CD4-positive, alpha-beta T cell (primary cell): Measurements from ENCODE around the gene GNPTAB. TPM values are rescaled to one million over a fixed set of nuclear protein-coding genes. Genes with fewer than 3 reads are reported as not detected.

Experiments used
- ATAC-seq: fragments of 200-7000 bp; cut with Tn5 transposase; one replicate; pipeline ENCODE4 v1.10.0; 2022; ENCODE audit warnings: mild to moderate bottlenecking; ENCODE audit not compliant: poor library complexity
- CTCF ChIA-PET: fragments of 350-600 bp; sonication (Branson Sonifier 250); formaldehyde crosslinking; loops from one replicate; lab custom pipeline; 2021; ENCODE audit warnings: antibody characterized with exemption, inconsistent platforms; lab: Charles Lee
- POLR2A ChIA-PET: fragments of 350-600 bp; sonication (Branson Sonifier 250); formaldehyde crosslinking; loops from one replicate; lab custom pipeline; 2021; ENCODE audit warnings: antibody characterized with exemption, inconsistent platforms; lab: Charles Lee
- DNase-seq, 14 experiments: peaks; one replicate each; pipeline ENCODE4 v3.0.0-alpha.2; 2013 to 2020; ENCODE audit warnings: mixed read lengths in 2 of 14
- H3K27ac ChIP-seq, 2 donors: one replicate each; pipeline versions ENCODE4 v1.5.1 to v1.7.0; 2013; ENCODE audit warnings: low read length in 2 of 2, low read depth in 1 of 2, mild to moderate bottlenecking in 1 of 2
- H3K27me3 ChIP-seq, 2 experiments: 1 replicate in 1 of 2; 2 replicates in 1 of 2; pipeline versions ENCODE4 v1.6.1 to v1.7.0; 2013; ENCODE audit warnings: low read length in 2 of 2, control low read depth in 1 of 2, mild to moderate bottlenecking in 1 of 2, moderate library complexity in 1 of 2; ENCODE audit not compliant: insufficient read depth in 2 of 2, control insufficient read depth in 1 of 2
- H3K36me3 ChIP-seq: one replicate; pipeline ENCODE4 v1.6.1; 2013; ENCODE audit warnings: low read length, control low read depth; ENCODE audit not compliant: insufficient read depth
- H3K4me1 ChIP-seq: one replicate; pipeline ENCODE4 v1.6.1; 2013; ENCODE audit warnings: low read length, control low read depth; ENCODE audit not compliant: insufficient read depth
- H3K4me3 ChIP-seq: one replicate; pipeline ENCODE4 v1.5.1; 2013; ENCODE audit warnings: mild to moderate bottlenecking, low read length, moderate library complexity
- H3K9me3 ChIP-seq, 2 experiments: 1 replicate in 1 of 2; 2 replicates in 1 of 2; pipeline versions ENCODE4 v1.6.1 to v1.7.0; 2013; ENCODE audit warnings: low read length in 2 of 2, mild to moderate bottlenecking in 2 of 2, control low read depth in 1 of 2, moderate library complexity in 1 of 2; ENCODE audit not compliant: control insufficient read depth in 1 of 2, insufficient read depth in 1 of 2
- H3K27ac Mint-ChIP-seq: one replicate; pipeline ENCODE4 v1.8.0; 2020; ENCODE audit warnings: mixed read lengths
- H3K27me3 Mint-ChIP-seq: one replicate; pipeline ENCODE4 v1.8.0; 2021; ENCODE audit warnings: mixed read lengths
- H3K36me3 Mint-ChIP-seq: one replicate; pipeline ENCODE4 v1.8.0; 2021; ENCODE audit warnings: low read depth, mixed read lengths
- H3K4me1 Mint-ChIP-seq: one replicate; pipeline ENCODE4 v1.8.0; 2021; ENCODE audit warnings: low read depth, mixed read lengths
- H3K4me3 Mint-ChIP-seq: one replicate; pipeline ENCODE4 v1.8.0; 2020; ENCODE audit warnings: mild to moderate bottlenecking, mixed read lengths
- H3K9me3 Mint-ChIP-seq: one replicate; pipeline ENCODE4 v1.8.0; 2020; ENCODE audit warnings: mixed read lengths
- CTCF ChIP-seq: fragments of 200-600 bp; IDR thresholded peaks from one replicate; pipeline ENCODE4 v1.8.0; 2022; ENCODE audit warnings: antibody characterized with exemption, mild to moderate bottlenecking
- intact Hi-C, 2 experiments: fragments of 100-400 bp; cut with DNase I in 1 of 2; cut with micrococcal nuclease in 1 of 2; formaldehyde crosslinking; loops; one replicate each; pipeline versions ENCODE4 v1.15.1 to v1.9.0; 2023 to 2025; cut with DNase I, micrococcal nuclease
- total RNA-seq, 174 experiments: library from RNA in 2 of 174; stranded (reverse) in 2 of 174; gene quantifications; one replicate each; pipeline ENCODE4 v1.2.3 and lab custom pipeline; 2021 to 2026

GNPTAB gene
- total RNA-seq, 2 experiments from 2014 or later = 38.2 to 43.8 TPM

GRCh38 chr12:101784376-101784775 lies 46.4 kb downstream of the GNPTAB start:
- Histone ChIP-seq H3K9me3 (no peaks in the 10 kb centered on the region), H3K27ac (no peak overlapping the region), H3K4me1 (no peaks in the 10 kb centered on the region), H3K36me3 (peaks cover 44% of the 10 kb centered on the region), H3K27me3 (no peaks in the 10 kb centered on the region), H3K4me3 (no peak overlapping the region)
- H3K9me3 Mint-ChIP-seq = no peaks in the 10 kb centered on the region
- H3K27ac Mint-ChIP-seq = no peak overlapping the region
- no peak for DNase-seq
- TF ChIP-seq CTCF = no peak
- intact Hi-C loops = no loop called here
- no peaks in the 10 kb centered on the region for H3K4me1 Mint-ChIP-seq
- no peaks in the 10 kb centered on the region for H3K27me3 Mint-ChIP-seq
- no peak overlapping the region for H3K4me3 Mint-ChIP-seq
- ChIA-PET CTCF (interaction anchor here (0.7 to 3.3 kb wide), 4 partner anchors 11 to 55 kb away, joined by 3 to 8 read pairs (median 5); partner anchors contain the start of gene GNPTAB), POLR2A (no interaction called here)
- H3K36me3 Mint-ChIP-seq = peaks cover 84% of the 10 kb centered on the region
- ATAC-seq = no peak

- TF ChIP-seq CTCF = no peak
- peaks cover 45% of the 10 kb centered on the region for H3K36me3 ChIP-seq
- H3K27ac ChIP-seq = no peak overlapping the region
- Mint-ChIP-seq H3K4me1 (no peaks in the 10 kb centered on the region), H3K27me3 (no peaks in the 10 kb centered on the region), H3K36me3 (peaks cover 84% of the 10 kb centered on the region), H3K4me3 (no peak overlapping the region), H3K9me3 (no peaks in the 10 kb centered on the region), H3K27ac (no peak overlapping the region)
- ATAC-seq (no peak), DNase-seq (no peak)
- ChIA-PET CTCF (interaction anchor here (0.7 to 3.3 kb wide), 5 partner anchors 11 to 56 kb away, joined by 3 to 8 read pairs (median 4); partner anchors contain the start of gene GNPTAB), POLR2A (no interaction called here)
- H3K4me3 ChIP-seq = no peak overlapping the region
- H3K9me3 ChIP-seq = no peaks in the 10 kb centered on the region
- intact Hi-C loops = no loop called here
- no peaks in the 10 kb centered on the region for H3K27me3 ChIP-seq
- H3K4me1 ChIP-seq = no peaks in the 10 kb centered on the region
These were observed 46.9 kb downstream of the GNPTAB start for GRCh38 chr12:101783838-101784237.

GRCh38 chr12:101783150-101783549 lies 47.6 kb downstream of the GNPTAB start:
- H3K9me3 Mint-ChIP-seq = no peaks in the 10 kb centered on the region
- no peak overlapping the region for H3K27ac Mint-ChIP-seq
- no peak for ATAC-seq
- Histone ChIP-seq H3K27me3 (no peaks in the 10 kb centered on the region), H3K4me1 (no peaks in the 10 kb centered on the region), H3K27ac (no peak overlapping the region), H3K4me3 (no peak overlapping the region), H3K36me3 (peaks cover 38% of the 10 kb centered on the region), H3K9me3 (no peaks in the 10 kb centered on the region)
- TF ChIP-seq CTCF = no peak
- DNase-seq = no peak
- no peak overlapping the region for H3K4me3 Mint-ChIP-seq
- ChIA-PET POLR2A (no interaction called here), CTCF (interaction anchor here (0.8 kb wide), 1 partner anchor 12 kb away, joined by 3 read pairs; no protein-coding TSS in a partner anchor)
- no peaks in the 10 kb centered on the region for H3K4me1 Mint-ChIP-seq
- peaks cover 83% of the 10 kb centered on the region for H3K36me3 Mint-ChIP-seq
- no peaks in the 10 kb centered on the region for H3K27me3 Mint-ChIP-seq
- intact Hi-C loops = no loop called here
